ENCODE results near the gene NGDN.

GRCh38 chr14:23454445-23454856 lies 15.1 kb upstream of the NGDN start:
- TF ChIP-seq POLR2A (IDR thresholded peaks at IDR 0.05): no peak
- no peak for TF ChIP-seq CTCF (IDR thresholded peaks at IDR 0.05 in 8 of 11, conservative IDR thresholded peaks at IDR 0.05 in 3 of 11)

Data from spleen (tissue), 7 donors.